Activated CD8-positive, alpha-beta memory T cell treated with anti-CD3 and anti-CD28 coated beads, Interleukin-2, amount 10 ng/mL, durations not matched to agents 7 days and 5 days (primary cell): Measurements from ENCODE around the gene TXNRD1. TPM values are rescaled to one million over a fixed set of nuclear protein-coding genes. Genes with fewer than 3 reads are reported as not detected.

Experiments
- ATAC-seq: fragments of 150-1000 bp; cut with Tn5 transposase; one replicate; pipeline ENCODE4 v1.10.0; 2021; ENCODE audit warnings: moderate library complexity
- CTCF ChIA-PET: fragments of 350-600 bp; sonication (Branson Sonifier 250); formaldehyde crosslinking; loops from one replicate; lab custom pipeline; 2021; ENCODE audit warnings: antibody characterized with exemption; lab: Charles Lee
- DNase-seq: peaks from one replicate; pipeline ENCODE4 v3.0.0-alpha.2; 2020
- H3K27ac Mint-ChIP-seq: one replicate; pipeline ENCODE4 v1.8.0; 2021; ENCODE audit warnings: mild to moderate bottlenecking, mixed read lengths
- H3K27me3 Mint-ChIP-seq: one replicate; pipeline ENCODE4 v1.8.0; 2021; ENCODE audit warnings: mixed read lengths
- H3K36me3 Mint-ChIP-seq: one replicate; pipeline ENCODE4 v1.8.0; 2021; ENCODE audit warnings: mild to moderate bottlenecking, mixed read lengths
- H3K4me1 Mint-ChIP-seq: one replicate; pipeline ENCODE4 v1.8.0; 2021; ENCODE audit warnings: mixed read lengths
- H3K4me3 Mint-ChIP-seq: one replicate; pipeline ENCODE4 v1.8.0; 2021; ENCODE audit warnings: mild to moderate bottlenecking, moderate library complexity, mixed read lengths
- H3K9me3 Mint-ChIP-seq: one replicate; pipeline ENCODE4 v1.8.0; 2022; ENCODE audit warnings: low read depth, mixed read lengths
- total RNA-seq, 2 experiments: library from RNA; stranded (reverse); gene quantifications; one replicate each; pipeline ENCODE4 v1.2.3, GENCODE V29; 2021

Gene TXNRD1
- total RNA-seq, 2 experiments from 2014 or later = 109 to 118 TPM

DNA sequence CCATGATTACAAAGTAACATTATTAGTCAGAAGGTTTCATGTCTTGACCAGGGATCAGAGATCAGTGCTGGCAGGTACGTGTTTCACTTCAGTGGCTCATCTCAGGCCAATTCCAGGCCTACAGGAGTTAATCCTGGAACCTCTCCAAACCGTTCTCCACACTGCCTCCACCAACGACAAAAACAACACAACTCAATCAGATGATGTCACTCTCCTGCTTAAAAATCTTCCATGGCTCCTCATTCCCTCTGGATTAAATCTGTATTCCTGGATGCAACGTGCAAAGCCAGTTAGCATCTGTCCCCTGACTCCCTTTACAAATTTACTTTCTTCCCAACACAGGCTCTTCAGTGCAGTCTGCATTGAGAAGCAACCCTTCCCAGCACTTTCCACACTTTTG is 34.3 kb upstream of the TXNRD1 start:
- Mint-ChIP-seq H3K9me3 (peaks cover 4% of the 10 kb centered on the region), H3K36me3 (no peaks in the 10 kb centered on the region), H3K4me1 (peaks cover 16% of the 10 kb centered on the region), H3K27ac (no peak overlapping the region), H3K27me3 (peaks cover 7% of the 10 kb centered on the region), H3K4me3 (no peak overlapping the region)
- DNase-seq (no peak), ATAC-seq (no peak)
- CTCF ChIA-PET = no interaction called here

DNA sequence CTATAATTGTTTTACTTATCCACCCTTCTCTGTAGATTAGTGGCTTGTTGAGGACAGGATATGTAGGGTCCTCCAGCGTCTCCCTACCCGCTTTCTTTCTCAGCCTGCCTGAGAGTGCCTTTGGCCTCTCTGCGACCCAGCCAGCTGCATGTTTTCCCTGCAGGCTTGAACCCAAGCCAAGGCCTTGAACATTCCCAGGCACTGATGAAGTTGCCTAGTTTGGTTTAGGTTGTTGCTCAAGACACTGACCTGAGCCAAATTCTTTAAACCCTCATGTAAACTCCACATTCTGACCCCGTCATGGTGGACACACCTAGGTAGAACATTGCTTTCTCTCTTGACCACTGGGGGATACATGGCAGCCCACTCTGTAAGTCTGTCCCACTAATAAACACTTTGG is 33.4 kb upstream of the TXNRD1 start:
- DNase-seq (no peak), ATAC-seq (no peak)
- H3K27me3 Mint-ChIP-seq = peaks cover 7% of the 10 kb centered on the region
- peaks cover 4% of the 10 kb centered on the region for H3K9me3 Mint-ChIP-seq
- no peak overlapping the region for H3K4me3 Mint-ChIP-seq
- H3K4me1 Mint-ChIP-seq = peaks cover 15% of the 10 kb centered on the region
- H3K36me3 Mint-ChIP-seq = no peaks in the 10 kb centered on the region
- H3K27ac Mint-ChIP-seq = no peak overlapping the region
- CTCF ChIA-PET = no interaction called here

DNA sequence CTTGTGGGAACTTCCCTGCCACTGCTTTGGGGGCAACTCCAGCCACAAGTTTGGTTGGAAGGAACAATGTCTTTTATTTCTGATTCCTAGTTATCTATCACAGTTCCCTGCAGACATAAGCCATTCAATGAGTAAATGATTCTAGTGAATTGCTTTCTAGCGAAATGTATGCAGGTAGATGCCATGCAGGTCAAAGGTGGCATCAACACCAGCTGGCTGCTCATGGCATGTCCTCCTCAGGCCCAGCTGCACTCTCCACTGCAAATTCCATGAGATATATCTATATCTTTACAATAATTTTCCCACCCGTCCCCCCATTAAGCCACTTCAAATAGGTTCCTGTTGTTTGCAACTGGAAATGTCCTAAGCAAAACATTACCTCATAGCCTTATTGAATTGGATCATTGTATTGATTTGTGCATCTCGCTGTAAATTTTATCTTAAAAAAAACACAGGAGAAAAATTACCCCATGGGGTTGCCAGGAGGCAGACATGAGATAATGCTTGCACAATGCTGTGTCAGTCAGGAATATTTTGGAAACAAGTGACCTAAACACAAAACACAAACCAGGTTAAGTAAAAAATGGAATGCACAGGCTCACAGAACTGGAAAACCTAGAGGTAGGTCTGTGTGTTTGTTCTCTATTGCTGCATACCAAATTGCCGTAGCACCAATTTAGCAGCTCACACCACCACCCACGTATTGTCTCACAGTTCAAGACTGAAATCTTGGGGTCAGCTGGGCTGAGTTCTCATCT is 32.8 kb upstream of the TXNRD1 start:
- no peak overlapping the region for H3K27ac Mint-ChIP-seq
- DNase-seq = no peak
- no peak for ATAC-seq
- H3K4me1 Mint-ChIP-seq = peaks cover 8% of the 10 kb centered on the region
- H3K4me3 Mint-ChIP-seq = no peak overlapping the region
- CTCF ChIA-PET = no interaction called here
- H3K27me3 Mint-ChIP-seq = peaks cover 7% of the 10 kb centered on the region
- H3K9me3 Mint-ChIP-seq = peaks cover 4% of the 10 kb centered on the region
- H3K36me3 Mint-ChIP-seq = no peaks in the 10 kb centered on the region

DNA sequence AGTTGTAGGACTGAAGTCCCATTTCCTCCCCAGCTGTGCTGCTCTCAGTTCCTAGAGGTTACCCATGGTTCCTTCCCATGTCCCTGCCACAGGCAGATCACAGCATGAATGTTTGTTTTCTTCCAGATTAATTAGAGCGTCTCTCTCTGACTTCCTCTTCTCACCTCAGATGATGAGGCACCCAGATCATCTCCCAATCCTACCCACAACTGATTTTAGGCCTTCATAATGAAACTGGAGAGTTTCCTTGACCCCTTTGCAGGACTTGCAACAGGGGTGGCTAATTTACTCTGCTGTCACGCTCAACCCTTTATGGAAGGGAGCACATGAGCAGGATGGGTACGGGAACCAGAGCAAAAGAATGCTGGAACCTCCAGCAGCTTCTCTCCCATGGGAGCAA is 32.1 kb upstream of the TXNRD1 start:
- no peaks in the 10 kb centered on the region for H3K36me3 Mint-ChIP-seq
- CTCF ChIA-PET = no interaction called here
- ATAC-seq = no peak
- H3K27ac Mint-ChIP-seq = no peak overlapping the region
- no peak overlapping the region for H3K4me3 Mint-ChIP-seq
- no peak for DNase-seq
- H3K27me3 Mint-ChIP-seq = peaks cover 5% of the 10 kb centered on the region
- H3K4me1 Mint-ChIP-seq = peaks cover 2% of the 10 kb centered on the region
- H3K9me3 Mint-ChIP-seq = peaks cover 4% of the 10 kb centered on the region

DNA sequence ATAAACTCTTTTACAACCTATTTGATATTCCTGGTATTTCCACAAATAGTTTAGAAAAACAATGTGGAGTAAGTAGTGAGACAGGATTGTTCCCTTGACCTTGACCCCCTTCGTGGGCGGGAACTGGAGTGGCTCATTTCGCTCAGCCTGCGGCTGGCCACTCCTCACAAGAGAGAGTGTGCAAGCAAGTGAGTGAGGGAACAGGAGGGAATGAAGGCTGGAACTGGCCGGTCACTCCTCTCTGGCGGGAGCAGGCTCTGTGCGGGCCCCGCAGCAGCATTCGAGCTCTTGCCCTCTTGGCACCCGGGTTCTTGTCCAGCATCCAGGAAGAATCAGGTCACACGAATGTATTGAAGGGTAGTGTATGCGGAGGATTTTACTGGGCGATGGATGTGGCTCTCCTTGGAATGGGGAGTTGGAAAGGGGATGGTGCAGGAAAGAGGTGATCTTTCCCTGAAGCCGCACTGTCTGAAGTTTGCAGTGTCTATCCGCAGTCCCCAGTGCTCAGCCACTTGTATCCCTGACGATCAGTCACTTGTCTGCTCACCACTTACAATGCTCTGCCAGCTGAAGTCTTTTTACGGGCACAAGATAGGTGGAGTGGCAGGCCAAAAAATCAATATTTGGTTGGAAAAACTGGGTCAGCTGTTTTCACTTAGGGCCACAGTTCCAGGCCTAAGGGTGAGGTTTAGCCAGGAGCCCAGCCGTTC is 28.0 kb upstream of the TXNRD1 start:
- H3K9me3 Mint-ChIP-seq = peaks cover 4% of the 10 kb centered on the region
- H3K36me3 Mint-ChIP-seq = no peaks in the 10 kb centered on the region
- no peak for DNase-seq
- H3K27ac Mint-ChIP-seq = no peak overlapping the region
- no peaks in the 10 kb centered on the region for H3K27me3 Mint-ChIP-seq
- no peak for ATAC-seq
- no peaks in the 10 kb centered on the region for H3K4me1 Mint-ChIP-seq
- CTCF ChIA-PET = no interaction called here
- H3K4me3 Mint-ChIP-seq = no peak overlapping the region

DNA sequence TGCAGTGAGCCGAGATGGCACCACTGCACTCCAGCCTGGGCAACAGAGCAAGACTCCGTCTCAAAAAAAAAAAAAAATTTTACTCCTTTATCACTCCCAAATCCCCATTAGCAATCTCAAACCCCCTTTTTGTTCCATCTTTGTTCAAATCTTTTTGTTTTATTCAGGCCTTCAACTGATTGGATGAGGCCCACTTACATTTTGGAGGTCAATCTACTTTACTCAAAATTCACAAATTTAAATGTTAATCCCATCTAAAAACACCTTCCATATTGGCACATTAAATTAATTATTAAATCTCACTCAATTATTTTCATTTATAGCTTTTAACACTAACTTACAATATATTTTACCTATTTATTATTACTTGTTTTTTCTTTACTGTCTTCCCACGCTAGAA is 27.0 kb upstream of the TXNRD1 start:
- no peak overlapping the region for H3K4me3 Mint-ChIP-seq

DNA sequence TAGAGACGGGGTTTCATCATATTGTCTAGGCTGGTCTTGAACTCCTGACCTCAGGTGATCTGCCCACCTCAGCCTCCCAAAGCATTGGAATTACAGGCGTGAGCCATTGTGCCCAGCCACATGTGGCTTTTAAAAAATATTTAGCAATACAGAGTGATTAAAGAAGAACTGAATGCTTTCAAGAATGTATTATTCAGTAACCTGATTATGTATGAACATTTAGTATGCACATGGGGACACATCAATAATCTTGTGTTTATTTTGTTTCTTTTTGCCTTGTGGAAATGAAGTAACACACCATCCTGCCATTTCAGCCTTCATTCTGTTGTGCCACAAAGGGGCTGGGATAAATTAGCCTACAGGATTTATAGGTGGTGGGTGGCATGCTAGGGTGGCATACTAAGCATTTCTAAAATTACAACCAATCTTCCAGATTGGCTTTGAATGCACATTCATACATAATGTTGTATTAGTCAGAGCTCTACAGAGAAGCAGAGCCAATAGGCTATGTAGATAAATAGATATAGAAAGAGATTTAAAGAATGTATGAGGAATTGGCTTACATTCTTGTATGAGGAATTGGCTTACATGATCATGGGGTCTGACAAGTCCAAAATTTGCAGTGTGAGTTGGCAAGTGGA is 25.5 kb upstream of the TXNRD1 start:
- H3K27ac Mint-ChIP-seq = no peak overlapping the region
- no peaks in the 10 kb centered on the region for H3K4me1 Mint-ChIP-seq
- no peak overlapping the region for H3K4me3 Mint-ChIP-seq
- no peak for ATAC-seq
- DNase-seq = no peak
- peaks cover 12% of the 10 kb centered on the region for H3K27me3 Mint-ChIP-seq
- CTCF ChIA-PET = no interaction called here
- H3K9me3 Mint-ChIP-seq = no peaks in the 10 kb centered on the region
- H3K36me3 Mint-ChIP-seq = no peaks in the 10 kb centered on the region

More for the DNA sequence above, 27.0 kb upstream of the TXNRD1 start:
- ATAC-seq (no peak), DNase-seq (no peak)
- H3K4me1 Mint-ChIP-seq = no peaks in the 10 kb centered on the region
- CTCF ChIA-PET = no interaction called here
- no peaks in the 10 kb centered on the region for H3K27me3 Mint-ChIP-seq
- H3K36me3 Mint-ChIP-seq = no peaks in the 10 kb centered on the region
- H3K27ac Mint-ChIP-seq = no peak overlapping the region
- peaks cover 4% of the 10 kb centered on the region for H3K9me3 Mint-ChIP-seq

DNA sequence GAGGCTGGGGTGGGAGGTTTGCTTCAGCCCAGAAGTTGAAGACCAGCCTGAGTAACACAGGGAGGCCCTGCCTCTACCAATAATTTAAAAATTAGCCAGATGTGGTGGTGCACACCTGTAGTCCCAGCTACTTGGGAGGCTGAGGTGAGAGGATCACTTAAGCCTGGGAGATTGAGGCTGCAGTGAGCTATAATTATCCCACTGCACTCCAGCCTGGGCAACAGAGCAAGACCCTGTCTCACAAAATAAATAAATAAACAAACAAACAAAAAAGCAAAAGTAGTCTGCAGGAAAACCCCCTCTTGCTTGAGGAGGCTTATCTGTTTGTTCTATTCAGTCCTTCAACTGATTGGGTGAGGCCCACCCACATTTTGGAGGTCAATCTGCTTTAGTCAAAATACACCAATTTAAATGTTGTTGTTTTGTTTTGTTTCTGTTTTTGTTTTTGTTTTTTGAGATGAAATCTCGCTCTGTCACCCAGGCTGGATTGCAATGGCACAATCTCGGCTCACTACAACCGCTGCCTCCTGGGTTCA is 24.9 kb upstream of the TXNRD1 start:
- peaks cover 16% of the 10 kb centered on the region for H3K27me3 Mint-ChIP-seq
- H3K9me3 Mint-ChIP-seq = no peaks in the 10 kb centered on the region
- no peak overlapping the region for H3K27ac Mint-ChIP-seq
- no peaks in the 10 kb centered on the region for H3K4me1 Mint-ChIP-seq
- no peaks in the 10 kb centered on the region for H3K36me3 Mint-ChIP-seq
- CTCF ChIA-PET = no interaction called here
- DNase-seq (no peak), ATAC-seq (no peak)
- no peak overlapping the region for H3K4me3 Mint-ChIP-seq

DNA sequence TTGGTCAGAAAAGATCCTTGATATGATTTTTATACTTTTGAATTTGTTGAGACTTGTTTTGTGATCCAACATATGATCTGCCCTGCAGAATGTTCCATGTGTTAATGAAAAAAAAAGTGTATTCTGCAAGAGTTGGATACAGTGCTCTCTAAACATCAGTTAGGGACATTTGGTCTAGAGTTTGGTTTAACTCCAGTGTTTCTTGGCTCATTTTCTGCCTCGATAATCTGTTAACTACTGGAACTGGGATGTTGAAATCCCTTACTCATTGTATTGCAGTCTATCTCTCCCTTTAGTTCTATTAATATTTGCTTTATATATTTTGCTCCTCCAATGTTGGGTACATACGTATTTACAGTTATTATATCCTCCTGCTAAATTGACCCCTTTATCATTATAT is 18.3 kb upstream of the TXNRD1 start:
- ATAC-seq (no peak), DNase-seq (no peak)
- Mint-ChIP-seq H3K4me1 (peaks cover 6% of the 10 kb centered on the region), H3K27me3 (peaks cover 35% of the 10 kb centered on the region), H3K4me3 (no peak overlapping the region), H3K27ac (no peak overlapping the region), H3K36me3 (peaks cover 10% of the 10 kb centered on the region), H3K9me3 (peaks cover 6% of the 10 kb centered on the region)
- CTCF ChIA-PET = no interaction called here

DNA sequence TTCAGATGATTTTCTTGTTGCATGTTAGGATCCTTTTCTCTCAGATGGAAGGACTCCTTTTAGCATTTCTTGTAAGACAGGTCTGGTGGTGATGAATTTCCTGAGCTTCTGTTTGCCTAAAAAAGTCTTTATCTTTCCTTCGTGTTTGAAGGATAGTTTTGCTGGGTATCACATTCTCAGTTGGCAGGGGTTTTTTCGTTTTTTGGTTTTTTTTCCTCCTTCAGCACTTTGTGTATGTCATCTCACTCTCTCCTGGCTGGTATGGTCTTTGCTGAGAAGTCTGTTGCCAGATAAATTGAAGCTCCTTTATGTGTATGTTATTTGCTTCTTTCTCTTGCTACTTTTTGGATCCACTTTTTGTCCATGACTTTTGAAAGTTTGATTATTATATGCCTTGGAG is 15.6 kb upstream of the TXNRD1 start:
- Mint-ChIP-seq H3K36me3 (peaks cover 10% of the 10 kb centered on the region), H3K27me3 (peaks cover 23% of the 10 kb centered on the region), H3K4me3 (no peak overlapping the region), H3K9me3 (peaks cover 6% of the 10 kb centered on the region), H3K4me1 (peaks cover 6% of the 10 kb centered on the region), H3K27ac (no peak overlapping the region)
- CTCF ChIA-PET = interaction anchor here (0.7 to 3.0 kb wide), 13 partner anchors 14 to 845 kb away, joined by 3 to 9 read pairs (median 4); no protein-coding TSS in a partner anchor
- DNase-seq (no peak), ATAC-seq (no peak)

DNA sequence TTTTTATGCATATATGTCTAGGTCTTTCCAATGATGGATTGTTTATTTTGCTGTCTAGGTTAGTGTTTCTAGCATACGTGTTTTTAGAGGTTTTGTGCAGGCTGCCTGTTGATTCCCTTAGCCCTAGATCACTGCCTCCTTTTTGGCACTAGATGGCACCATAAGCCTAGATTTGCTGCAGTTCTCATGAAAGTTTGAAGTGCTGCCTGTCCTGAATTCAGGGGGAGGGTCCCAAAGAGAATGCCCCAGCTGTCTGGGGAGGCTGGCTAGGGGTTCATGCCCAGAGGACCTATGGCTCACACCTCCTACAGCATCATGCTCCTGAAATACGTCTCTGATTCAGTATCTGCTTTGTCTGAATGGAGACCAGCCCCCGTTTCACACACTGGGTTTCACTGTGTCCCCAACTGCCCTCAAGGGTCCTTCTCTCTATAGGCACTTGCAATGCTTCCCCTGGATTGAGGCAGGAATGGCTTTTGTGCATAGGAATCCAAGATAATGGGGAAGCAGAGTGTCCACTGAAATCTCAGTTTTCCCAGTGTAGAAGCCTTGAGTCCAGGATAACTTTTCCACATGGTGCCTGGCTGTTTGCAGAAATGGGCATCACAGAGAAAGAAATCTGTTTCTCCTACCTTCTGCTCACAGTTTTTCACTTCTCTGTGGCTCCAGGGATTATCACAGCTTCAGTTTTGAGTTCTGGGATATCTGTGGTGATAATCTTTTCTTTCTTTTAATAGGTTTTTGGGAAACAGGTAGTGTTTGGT is 14.2 kb upstream of the TXNRD1 start:
- peaks cover 10% of the 10 kb centered on the region for H3K36me3 Mint-ChIP-seq
- H3K27ac Mint-ChIP-seq = no peak overlapping the region

DNA sequence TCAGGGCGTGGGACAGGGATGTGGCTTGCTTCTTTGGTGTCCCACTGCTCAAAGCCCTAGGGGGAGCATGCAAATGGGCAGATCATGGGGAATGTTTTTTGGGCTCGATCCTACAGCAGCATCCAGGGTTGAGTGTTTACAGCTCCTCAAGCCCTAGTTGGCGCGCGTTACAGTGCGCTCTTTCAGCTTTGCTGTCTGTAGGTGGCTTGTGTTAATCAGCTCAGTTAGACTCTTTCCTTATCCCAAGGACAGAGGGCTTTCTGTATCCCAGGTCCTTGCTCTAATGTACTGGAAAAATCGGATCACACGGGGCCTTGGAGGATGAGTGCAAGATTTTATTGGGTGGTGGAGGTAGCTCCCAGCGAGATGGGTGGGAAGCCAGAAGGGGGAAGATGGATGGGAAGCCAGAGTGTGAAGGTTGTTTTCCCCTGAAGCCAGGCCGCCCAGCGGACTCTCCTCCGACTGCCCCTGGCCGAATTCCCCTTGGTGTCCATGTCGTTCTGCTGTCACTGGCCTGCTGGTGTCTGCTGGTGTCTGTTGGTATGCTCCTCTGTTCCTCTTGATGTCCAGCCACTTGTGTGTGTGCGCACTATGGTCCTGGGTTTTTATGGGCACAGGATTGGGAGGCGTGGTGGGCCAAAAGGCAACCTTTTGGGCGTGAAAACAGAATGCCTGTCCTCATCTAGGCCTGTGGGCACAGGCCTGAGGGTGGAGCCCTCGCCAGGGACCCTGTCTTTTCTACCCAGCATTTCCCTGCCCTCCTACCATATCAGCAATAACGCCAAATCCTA is 10.7 kb upstream of the TXNRD1 start:
- Mint-ChIP-seq H3K4me1 (peaks cover 3% of the 10 kb centered on the region), H3K4me3 (no peak overlapping the region), H3K9me3 (peaks cover 6% of the 10 kb centered on the region), H3K27ac (no peak overlapping the region), H3K27me3 (peaks cover 7% of the 10 kb centered on the region), H3K36me3 (peaks cover 9% of the 10 kb centered on the region)
- CTCF ChIA-PET = interaction anchor here (1.0 kb wide), 1 partner anchor 17 kb away, joined by 3 read pairs; no protein-coding TSS in a partner anchor
- DNase-seq (no peak), ATAC-seq (no peak)

More for the DNA sequence above, 14.2 kb upstream of the TXNRD1 start:
- H3K4me3 Mint-ChIP-seq = no peak overlapping the region
- DNase-seq (peak; percentile 62), ATAC-seq (peak; percentile 78)
- H3K4me1 Mint-ChIP-seq = peaks cover 6% of the 10 kb centered on the region
- H3K9me3 Mint-ChIP-seq = peaks cover 6% of the 10 kb centered on the region
- CTCF ChIA-PET = interaction anchor here (0.8 to 3.4 kb wide), 6 partner anchors 18 to 160 kb away, joined by 3 to 11 read pairs (median 6); no protein-coding TSS in a partner anchor
- H3K27me3 Mint-ChIP-seq = peaks cover 12% of the 10 kb centered on the region
